H1 (cell line): ENCODE data around the gene GABRR1.

Experiments used
- CBX5 ChIP-seq: fragments of 300-800, 300-1000 bp; sonication (generic); IDR thresholded peaks from 2 replicates; pipeline ENCODE4 v1.7.1; 2016; ENCODE audit warnings: antibody characterized with exemption, low read length, low read depth
- CREB1 ChIP-seq: IDR thresholded peaks from 2 replicates; pipeline ENCODE4 v1.6.1; 2012; ENCODE audit warnings: inconsistent platforms
- CTCF ChIP-seq, 3 experiments: IDR thresholded peaks; 1 replicate in 2 of 3; 2 replicates in 1 of 3; pipeline versions ENCODE4 v1.5.1 to v1.6.1; 2011; ENCODE audit warnings: low read length in 3 of 3, mild to moderate bottlenecking in 3 of 3, inconsistent platforms in 2 of 3, low read depth in 1 of 3, moderate library complexity in 1 of 3; ENCODE audit not compliant: insufficient read depth in 1 of 3; ENCODE audit errors: control extremely low read depth in 1 of 3
- GABPA ChIP-seq: IDR thresholded peaks from 2 replicates; pipeline ENCODE4 v1.6.1; 2011; ENCODE audit warnings: mild to moderate bottlenecking, low read length, moderate library complexity, borderline replicate concordance; ENCODE audit not compliant: insufficient read depth
- HDAC6 ChIP-seq: IDR thresholded peaks from one replicate; pipeline ENCODE4 v1.7.1; 2012; ENCODE audit warnings: low read depth, mild to moderate bottlenecking, inconsistent platforms, low read length, moderate library complexity
- KDM1A ChIP-seq: fragments of 200-600, 300-600 bp; sonication (generic); IDR thresholded peaks from 2 replicates; pipeline ENCODE4 v1.7.1; 2016; ENCODE audit warnings: mild to moderate bottlenecking, low read length, borderline replicate concordance
- RAD21 ChIP-seq, 2 experiments: IDR thresholded peaks in 1 of 2; conservative IDR thresholded peaks in 1 of 2; 2 replicates each; pipeline ENCODE4 v1.6.1; 2011; ENCODE audit warnings: low read depth in 2 of 2, low read length in 2 of 2, improper control_type of control experiment in 1 of 2, inconsistent platforms in 1 of 2, mild to moderate bottlenecking in 1 of 2, moderate library complexity in 1 of 2
- TAF1 ChIP-seq: IDR thresholded peaks from 2 replicates; pipeline ENCODE4 v1.6.1; 2011; ENCODE audit warnings: mild to moderate bottlenecking, low read depth, low read length

- TF ChIP-seq CREB1 (no peak), CTCF (IDR thresholded peaks at IDR 0.05; ENCODE audit: control extremely low read depth in 1 of 3, insufficient read depth in 1 of 3, low read depth in 1 of 3, low read length in 3 of 3) (no peak), GABPA (no peak), TAF1 (no peak), CBX5 (no peak), KDM1A (no peak), RAD21 (IDR thresholded peaks at IDR 0.05 in 1 of 2, conservative IDR thresholded peaks at IDR 0.05 in 1 of 2; ENCODE audit: low read depth in 2 of 2, low read length in 2 of 2) (no peak), HDAC6 (no peak)
Measured at GRCh38 chr6:89154131-89154530, 63.0 kb downstream of the GABRR1 start.
